ENCODE measurements around the gene CHRDL1. TPM values are rescaled to one million over a fixed set of nuclear protein-coding genes. Genes with fewer than 3 reads are reported as not detected.

The CHRDL1 gene
- total and polyA plus RNA-seq, 4 donors, result 9.6 to 45.3 (median 26.9) TPM

DNA sequence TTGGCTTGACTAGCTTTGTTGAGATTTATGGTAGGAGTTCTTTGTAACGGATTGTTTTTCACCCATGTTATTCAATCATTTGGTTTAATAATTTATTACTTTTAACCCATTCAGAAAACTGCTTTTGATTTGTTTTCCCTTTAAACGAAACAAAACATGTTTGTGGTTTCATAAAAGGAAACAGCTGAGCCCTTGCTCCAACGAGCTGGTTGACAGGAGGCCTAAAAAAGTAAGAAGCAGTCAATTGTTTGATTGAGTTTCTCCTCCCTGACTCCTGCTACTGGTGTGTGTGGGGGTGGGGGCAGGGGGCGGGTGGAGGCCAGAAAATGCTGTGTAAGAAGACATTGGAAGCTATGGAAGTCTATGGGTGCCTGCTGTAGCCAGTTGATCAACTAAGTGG lies 102.8 kb downstream of the CHRDL1 start:
- no peak overlapping the region for H3K4me3 ChIP-seq
- peaks cover 0 to 30% (median 7%) of the 10 kb centered on the region in 3 donors for H3K27me3 ChIP-seq (ENCODE audit: control insufficient read depth in 3 of 3, insufficient read depth in 3 of 3, low read length in 2 of 3)
- DNase-seq, result no peak
- no peak overlapping the region for H3K9ac ChIP-seq (ENCODE audit: insufficient read depth in 1 of 2, low read length in 2 of 2)
- H3K9me3 ChIP-seq (ENCODE audit: control insufficient read depth in 4 of 4, insufficient read depth in 3 of 4, low read length in 3 of 4), result no peaks in the 10 kb centered on the region
- H3K27ac ChIP-seq (ENCODE audit: low read depth in 1 of 2, low read length in 1 of 2), result no peak overlapping the region
- whole genome bisulfite sequencing, 2 donors, result 29 to 30% methylated on average over 4 of the region's 4 CpGs
- ATAC-seq (ENCODE audit: insufficient read depth, low FRiP score), result no peak
- H3K4me1 ChIP-seq (ENCODE audit: control insufficient read depth in 5 of 5, insufficient read depth in 5 of 5, low read length in 5 of 5), result no peaks in the 10 kb centered on the region
- TF ChIP-seq, protein P1, sequence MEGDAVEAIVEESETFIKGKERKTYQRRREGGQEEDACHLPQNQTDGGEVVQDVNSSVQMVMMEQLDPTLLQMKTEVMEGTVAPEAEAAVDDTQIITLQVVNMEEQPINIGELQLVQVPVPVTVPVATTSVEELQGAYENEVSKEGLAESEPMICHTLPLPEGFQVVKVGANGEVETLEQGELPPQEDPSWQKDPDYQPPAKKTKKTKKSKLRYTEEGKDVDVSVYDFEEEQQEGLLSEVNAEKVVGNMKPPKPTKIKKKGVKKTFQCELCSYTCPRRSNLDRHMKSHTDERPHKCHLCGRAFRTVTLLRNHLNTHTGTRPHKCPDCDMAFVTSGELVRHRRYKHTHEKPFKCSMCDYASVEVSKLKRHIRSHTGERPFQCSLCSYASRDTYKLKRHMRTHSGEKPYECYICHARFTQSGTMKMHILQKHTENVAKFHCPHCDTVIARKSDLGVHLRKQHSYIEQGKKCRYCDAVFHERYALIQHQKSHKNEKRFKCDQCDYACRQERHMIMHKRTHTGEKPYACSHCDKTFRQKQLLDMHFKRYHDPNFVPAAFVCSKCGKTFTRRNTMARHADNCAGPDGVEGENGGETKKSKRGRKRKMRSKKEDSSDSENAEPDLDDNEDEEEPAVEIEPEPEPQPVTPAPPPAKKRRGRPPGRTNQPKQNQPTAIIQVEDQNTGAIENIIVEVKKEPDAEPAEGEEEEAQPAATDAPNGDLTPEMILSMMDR (IDR thresholded peaks at IDR 0.05; ENCODE audit: control extremely low read depth, extremely low read depth), result no peak
- no peaks in the 10 kb centered on the region for H3K36me3 ChIP-seq (ENCODE audit: control insufficient read depth in 4 of 4, insufficient read depth in 4 of 4, low read length in 4 of 4)

DNA sequence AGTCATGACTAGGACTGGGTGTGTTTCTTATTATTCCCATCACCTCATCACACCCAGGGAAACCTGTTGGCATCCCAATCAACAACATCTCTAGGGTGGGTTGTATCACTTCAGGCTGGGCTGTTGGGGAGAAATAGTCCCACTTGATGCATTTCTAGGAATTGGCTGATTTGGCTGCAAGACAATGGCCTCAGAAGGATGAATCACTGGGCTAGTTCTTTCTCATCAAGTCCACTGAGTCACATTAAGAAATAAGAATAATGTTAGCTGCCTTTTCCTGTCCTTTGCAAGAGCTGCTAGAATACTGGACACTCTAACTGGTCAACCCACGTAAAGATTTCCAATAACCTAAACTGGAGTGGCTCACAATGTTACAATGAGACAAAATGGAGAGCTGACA lies 104.2 kb downstream of the CHRDL1 start:
- ATAC-seq (ENCODE audit: insufficient read depth, low FRiP score) (no peak), DNase-seq (no peak)
- Histone ChIP-seq H3K9me3 (ENCODE audit: control insufficient read depth in 4 of 4, insufficient read depth in 3 of 4, low read length in 3 of 4) (no peaks in the 10 kb centered on the region), H3K9ac (ENCODE audit: insufficient read depth in 1 of 2, low read length in 2 of 2) (no peak overlapping the region), H3K27me3 (ENCODE audit: control insufficient read depth in 3 of 3, insufficient read depth in 3 of 3, low read length in 2 of 3) (peaks cover 0 to 30% (median 7%) of the 10 kb centered on the region in 3 donors), H3K4me1 (ENCODE audit: control insufficient read depth in 5 of 5, insufficient read depth in 5 of 5, low read length in 5 of 5) (no peaks in the 10 kb centered on the region), H3K27ac (ENCODE audit: low read depth in 1 of 2, low read length in 1 of 2) (no peak overlapping the region), H3K4me3 (no peak overlapping the region), H3K36me3 (ENCODE audit: control insufficient read depth in 4 of 4, insufficient read depth in 4 of 4, low read length in 4 of 4) (no peaks in the 10 kb centered on the region)
- TF ChIP-seq, protein P1 (IDR thresholded peaks at IDR 0.05; ENCODE audit: control extremely low read depth, extremely low read depth), result no peak
- WGBS, 2 donors, result 62 to 94% methylated on average over 1 of the region's 1 CpG

GRCh38 chrX:110684653-110685052 lies 111.0 kb downstream of the CHRDL1 start:
- no peak for DNase-seq
- TF ChIP-seq, protein P1 (IDR thresholded peaks at IDR 0.05; ENCODE audit: control extremely low read depth, extremely low read depth), result no peak
- H3K27me3 ChIP-seq (ENCODE audit: control insufficient read depth in 3 of 3, insufficient read depth in 3 of 3, low read length in 2 of 3), result peaks cover 0 to 39% (median 14%) of the 10 kb centered on the region in 3 donors
- no peak overlapping the region for H3K4me3 ChIP-seq
- no peak overlapping the region for H3K9ac ChIP-seq (ENCODE audit: insufficient read depth in 1 of 2, low read length in 2 of 2)
- no peaks in the 10 kb centered on the region for H3K4me1 ChIP-seq (ENCODE audit: control insufficient read depth in 5 of 5, insufficient read depth in 5 of 5, low read length in 5 of 5)
- no peaks in the 10 kb centered on the region for H3K9me3 ChIP-seq (ENCODE audit: control insufficient read depth in 4 of 4, insufficient read depth in 3 of 4, low read length in 3 of 4)
- 61 to 85% methylated on average over 3 of the region's 3 CpGs for WGBS, 2 donors
- no peak overlapping the region for H3K27ac ChIP-seq (ENCODE audit: low read depth in 1 of 2, low read length in 1 of 2)
- H3K36me3 ChIP-seq (ENCODE audit: control insufficient read depth in 4 of 4, insufficient read depth in 4 of 4, low read length in 4 of 4), result no peaks in the 10 kb centered on the region
- ATAC-seq (ENCODE audit: insufficient read depth, low FRiP score), result no peak

- DNase-seq, result no peak
- Histone ChIP-seq H3K4me1 (ENCODE audit: control insufficient read depth in 5 of 5, insufficient read depth in 5 of 5, low read length in 5 of 5) (no peaks in the 10 kb centered on the region), H3K36me3 (ENCODE audit: control insufficient read depth in 4 of 4, insufficient read depth in 4 of 4, low read length in 4 of 4) (no peaks in the 10 kb centered on the region), H3K9me3 (ENCODE audit: control insufficient read depth in 4 of 4, insufficient read depth in 3 of 4, low read length in 3 of 4) (no peaks in the 10 kb centered on the region), H3K27me3 (ENCODE audit: control insufficient read depth in 3 of 3, insufficient read depth in 3 of 3, low read length in 2 of 3) (peaks cover 0 to 44% (median 18%) of the 10 kb centered on the region in 3 donors), H3K9ac (ENCODE audit: insufficient read depth in 1 of 2, low read length in 2 of 2) (no peak overlapping the region), H3K27ac (ENCODE audit: low read depth in 1 of 2, low read length in 1 of 2) (no peak overlapping the region), H3K4me3 (no peak overlapping the region)
- 69 to 83% methylated on average over 2 of the region's 2 CpGs for WGBS, 2 donors
- no peak for ATAC-seq (ENCODE audit: insufficient read depth, low FRiP score)
- TF ChIP-seq, protein P1 (IDR thresholded peaks at IDR 0.05; ENCODE audit: control extremely low read depth, extremely low read depth), result no peak
These were observed 111.7 kb downstream of the CHRDL1 start for GRCh38 chrX:110683925-110684324.

Data from lung (tissue), 12 donors.